ENCODE results near the gene PPP2R5C.

PPP2R5C gene

DNA sequence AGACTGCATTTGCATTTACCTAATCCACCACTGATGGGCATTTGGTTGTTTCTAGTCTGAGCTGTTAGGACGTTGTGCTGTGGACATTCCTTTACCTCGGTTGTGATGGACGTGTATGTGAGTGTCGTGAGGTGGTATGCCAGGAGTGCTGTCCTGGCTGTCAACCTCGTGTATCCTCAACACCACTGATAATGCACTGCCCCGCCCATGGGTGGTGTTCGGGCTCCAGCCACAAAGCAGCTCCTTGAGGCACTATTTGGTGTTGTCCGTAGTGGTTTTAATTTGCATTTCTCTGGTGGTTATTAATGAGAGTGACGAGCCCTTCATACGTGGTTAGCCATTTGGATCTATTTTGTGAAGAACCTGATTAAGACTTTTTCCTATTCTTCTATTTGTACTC lies 87.6 kb downstream of the PPP2R5C start (continued):
- TF ChIP-seq PATZ1 (CRISPR knock-in tag; IDR thresholded peaks at IDR 0.05; ENCODE audit: borderline replicate concordance): no peak
- no peak for TF ChIP-seq ZC3H10 (CRISPR knock-in tag; IDR thresholded peaks at IDR 0.05)

DNA sequence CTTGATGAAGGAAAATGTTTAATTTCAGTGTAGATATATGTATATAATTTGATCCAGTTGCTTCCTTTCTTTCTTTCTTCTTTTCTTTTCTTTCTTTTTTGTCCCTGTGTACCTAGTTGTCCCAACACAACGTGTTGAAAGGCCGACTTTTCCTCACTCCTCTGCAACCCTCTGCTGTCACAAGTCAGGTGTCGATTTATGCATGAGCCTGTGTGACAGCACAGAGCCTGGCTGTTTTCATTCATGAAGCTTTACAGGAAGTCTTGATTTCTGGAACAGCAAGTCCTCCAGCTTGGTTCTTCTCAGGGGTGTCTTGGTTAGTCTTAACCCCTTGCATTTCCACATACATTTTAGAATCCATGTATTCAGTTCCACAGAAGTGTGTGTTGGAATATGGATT lies 88.1 kb downstream of the PPP2R5C start:
- no peak for ATAC-seq
- no peak for TF ChIP-seq ZNF70 (CRISPR knock-in tag; IDR thresholded peaks at IDR 0.05)
- no peak for TF ChIP-seq SNAI2 (CRISPR knock-in tag; IDR thresholded peaks at IDR 0.05)
- no peak for TF ChIP-seq ARNTL (CRISPR knock-in tag; IDR thresholded peaks at IDR 0.05; ENCODE audit: borderline replicate concordance, low read depth)
- TF ChIP-seq TCF4 (CRISPR knock-in tag; IDR thresholded peaks at IDR 0.05; ENCODE audit: borderline replicate concordance): no peak
- TF ChIP-seq TOX (CRISPR knock-in tag; IDR thresholded peaks at IDR 0.05; ENCODE audit: borderline replicate concordance): no peak
- TF ChIP-seq PPARA (CRISPR knock-in tag; IDR thresholded peaks at IDR 0.05; ENCODE audit: borderline replicate concordance): no peak
- no peak for TF ChIP-seq CSRNP3 (CRISPR knock-in tag; IDR thresholded peaks at IDR 0.05)
- TF ChIP-seq ZNF565 (CRISPR knock-in tag; conservative IDR thresholded peaks at IDR 0.05; ENCODE audit: low read depth): no peak

DNA sequence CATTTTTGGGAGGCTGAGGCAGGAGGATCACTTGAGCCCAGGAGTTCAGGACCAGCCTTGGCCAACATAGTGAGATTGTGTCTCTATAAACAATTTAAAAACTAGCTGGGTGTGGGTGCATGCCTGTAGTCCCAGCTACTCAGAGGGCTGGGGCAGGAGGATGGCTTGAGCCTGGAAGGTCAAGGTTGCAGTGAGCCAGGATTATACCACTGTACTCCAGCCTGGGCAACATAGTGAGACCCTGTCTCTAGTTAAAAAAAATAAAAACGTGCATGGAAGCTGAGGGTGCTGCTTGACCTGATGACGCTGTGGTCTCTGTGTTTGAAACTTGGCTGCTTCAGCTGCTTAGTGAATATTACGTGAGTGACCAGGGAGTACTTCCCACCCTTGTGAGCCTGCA lies 89.7 kb downstream of the PPP2R5C start:
- TF ChIP-seq GLIS3 (CRISPR knock-in tag; IDR thresholded peaks at IDR 0.05): no peak
- TF ChIP-seq RARB (CRISPR knock-in tag; IDR thresholded peaks at IDR 0.05): no peak
- TF ChIP-seq, protein P1, sequence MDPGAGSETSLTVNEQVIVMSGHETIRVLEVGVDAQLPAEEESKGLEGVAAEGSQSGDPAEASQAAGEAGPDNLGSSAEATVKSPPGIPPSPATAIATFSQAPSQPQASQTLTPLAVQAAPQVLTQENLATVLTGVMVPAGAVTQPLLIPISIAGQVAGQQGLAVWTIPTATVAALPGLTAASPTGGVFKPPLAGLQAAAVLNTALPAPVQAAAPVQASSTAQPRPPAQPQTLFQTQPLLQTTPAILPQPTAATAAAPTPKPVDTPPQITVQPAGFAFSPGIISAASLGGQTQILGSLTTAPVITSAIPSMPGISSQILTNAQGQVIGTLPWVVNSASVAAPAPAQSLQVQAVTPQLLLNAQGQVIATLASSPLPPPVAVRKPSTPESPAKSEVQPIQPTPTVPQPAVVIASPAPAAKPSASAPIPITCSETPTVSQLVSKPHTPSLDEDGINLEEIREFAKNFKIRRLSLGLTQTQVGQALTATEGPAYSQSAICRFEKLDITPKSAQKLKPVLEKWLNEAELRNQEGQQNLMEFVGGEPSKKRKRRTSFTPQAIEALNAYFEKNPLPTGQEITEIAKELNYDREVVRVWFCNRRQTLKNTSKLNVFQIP (CRISPR knock-in tag; IDR thresholded peaks at IDR 0.05; ENCODE audit: borderline replicate concordance, low read depth): no peak
- TF ChIP-seq, protein P2, sequence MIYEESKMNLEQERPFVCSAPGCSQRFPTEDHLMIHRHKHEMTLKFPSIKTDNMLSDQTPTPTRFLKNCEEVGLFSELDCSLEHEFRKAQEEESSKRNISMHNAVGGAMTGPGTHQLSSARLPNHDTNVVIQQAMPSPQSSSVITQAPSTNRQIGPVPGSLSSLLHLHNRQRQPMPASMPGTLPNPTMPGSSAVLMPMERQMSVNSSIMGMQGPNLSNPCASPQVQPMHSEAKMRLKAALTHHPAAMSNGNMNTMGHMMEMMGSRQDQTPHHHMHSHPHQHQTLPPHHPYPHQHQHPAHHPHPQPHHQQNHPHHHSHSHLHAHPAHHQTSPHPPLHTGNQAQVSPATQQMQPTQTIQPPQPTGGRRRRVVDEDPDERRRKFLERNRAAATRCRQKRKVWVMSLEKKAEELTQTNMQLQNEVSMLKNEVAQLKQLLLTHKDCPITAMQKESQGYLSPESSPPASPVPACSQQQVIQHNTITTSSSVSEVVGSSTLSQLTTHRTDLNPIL (CRISPR knock-in tag; IDR thresholded peaks at IDR 0.05; ENCODE audit: low read depth): no peak
- TF ChIP-seq ZC3H10 (CRISPR knock-in tag; IDR thresholded peaks at IDR 0.05): no peak
- no peak for TF ChIP-seq ESRRG (CRISPR knock-in tag; IDR thresholded peaks at IDR 0.05)
- TF ChIP-seq CSDC2 (CRISPR knock-in tag; IDR thresholded peaks at IDR 0.05): no peak
- no peak for TF ChIP-seq ZNF8 (CRISPR knock-in tag; IDR thresholded peaks at IDR 0.05)
- no peak for TF ChIP-seq ZFP3 (CRISPR knock-in tag; IDR thresholded peaks at IDR 0.05)
- TF ChIP-seq ZNF70 (CRISPR knock-in tag; IDR thresholded peaks at IDR 0.05): no peak
- no peak for TF ChIP-seq ISL1 (CRISPR knock-in tag; IDR thresholded peaks at IDR 0.05)
- TF ChIP-seq PPARA (CRISPR knock-in tag; IDR thresholded peaks at IDR 0.05; ENCODE audit: borderline replicate concordance): no peak
- TF ChIP-seq PATZ1 (CRISPR knock-in tag; IDR thresholded peaks at IDR 0.05; ENCODE audit: borderline replicate concordance): no peak
- no peak for TF ChIP-seq TOX (CRISPR knock-in tag; IDR thresholded peaks at IDR 0.05; ENCODE audit: borderline replicate concordance)
- no peak for TF ChIP-seq ARNTL (CRISPR knock-in tag; IDR thresholded peaks at IDR 0.05; ENCODE audit: borderline replicate concordance, low read depth)
- no peak for TF ChIP-seq BACH2 (CRISPR knock-in tag; IDR thresholded peaks at IDR 0.05; ENCODE audit: borderline replicate concordance)
- no peak for TF ChIP-seq CSRNP3 (CRISPR knock-in tag; IDR thresholded peaks at IDR 0.05)
- TF ChIP-seq SNAI2 (CRISPR knock-in tag; IDR thresholded peaks at IDR 0.05): no peak
- no peak for ATAC-seq

All from SK-N-SH treated with all-trans-retinoic acid at 6 μM for 48 hours (cell line).